ENCODE data around the gene TMEM163.

GRCh38 chr2:134586326-134586965, 132.4 kb downstream of the TMEM163 start:
- TF ChIP-seq POLR2A (IDR thresholded peaks at IDR 0.05) (no peak), CTCF (IDR thresholded peaks at IDR 0.05) (no peak)
